GM18499 (cell line): ENCODE measurements around the gene LTK.

Experiments used
- ATAC-seq: cut with Tn5 transposase; IDR thresholded peaks from one replicate; pipeline ENCODE4 v1.9.1; 2021; ENCODE audit warnings: moderate number of reproducible peaks; ENCODE audit not compliant: insufficient read depth, unreplicated experiment

Gene LTK

DNA sequence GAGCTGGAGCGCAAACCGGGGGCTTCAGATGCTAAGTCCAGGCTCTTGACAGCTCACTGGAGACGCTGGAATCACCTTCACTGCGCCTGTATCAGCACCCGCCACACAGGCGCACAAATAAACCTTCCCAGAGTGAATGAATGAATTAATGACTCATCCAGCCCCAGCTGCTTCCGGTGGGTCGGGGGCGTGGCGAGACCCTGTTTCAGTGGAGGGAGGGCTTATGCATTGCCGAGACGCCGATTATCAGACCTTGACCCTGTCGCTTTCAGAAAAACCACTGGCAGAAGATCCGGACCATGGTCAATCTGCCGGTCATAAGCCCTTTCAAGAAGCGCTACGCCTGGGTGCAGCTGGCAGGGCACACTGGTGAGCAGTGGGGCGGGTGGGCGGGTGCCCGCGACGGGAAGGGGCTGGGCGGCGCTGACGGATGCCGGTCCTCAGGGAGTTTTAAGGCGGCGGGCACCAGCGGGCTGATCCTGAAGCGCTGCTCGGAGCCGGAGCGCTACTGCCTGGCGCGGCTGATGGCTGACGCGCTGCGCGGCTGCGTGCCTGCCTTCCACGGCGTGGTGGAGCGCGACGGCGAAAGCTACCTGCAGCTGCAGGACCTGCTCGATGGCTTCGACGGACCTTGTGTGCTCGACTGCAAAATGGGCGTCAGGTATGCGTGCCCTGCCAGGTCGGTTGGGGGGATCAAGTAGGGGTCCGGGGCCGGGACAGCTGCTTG lies 12.3 kb downstream of the LTK start:
- no peak for ATAC-seq

GRCh38 chr15:41499109-41499851 lies 14.3 kb downstream of the LTK start:
- no peak for ATAC-seq

- ATAC-seq: no peak
These were observed 15.0 kb downstream of the LTK start for GRCh38 chr15:41498657-41499056.

- ATAC-seq: no peak
These were observed 17.7 kb downstream of the LTK start for GRCh38 chr15:41495736-41496599.

GRCh38 chr15:41494922-41495735 lies 18.5 kb downstream of the LTK start:
- no peak for ATAC-seq

DNA sequence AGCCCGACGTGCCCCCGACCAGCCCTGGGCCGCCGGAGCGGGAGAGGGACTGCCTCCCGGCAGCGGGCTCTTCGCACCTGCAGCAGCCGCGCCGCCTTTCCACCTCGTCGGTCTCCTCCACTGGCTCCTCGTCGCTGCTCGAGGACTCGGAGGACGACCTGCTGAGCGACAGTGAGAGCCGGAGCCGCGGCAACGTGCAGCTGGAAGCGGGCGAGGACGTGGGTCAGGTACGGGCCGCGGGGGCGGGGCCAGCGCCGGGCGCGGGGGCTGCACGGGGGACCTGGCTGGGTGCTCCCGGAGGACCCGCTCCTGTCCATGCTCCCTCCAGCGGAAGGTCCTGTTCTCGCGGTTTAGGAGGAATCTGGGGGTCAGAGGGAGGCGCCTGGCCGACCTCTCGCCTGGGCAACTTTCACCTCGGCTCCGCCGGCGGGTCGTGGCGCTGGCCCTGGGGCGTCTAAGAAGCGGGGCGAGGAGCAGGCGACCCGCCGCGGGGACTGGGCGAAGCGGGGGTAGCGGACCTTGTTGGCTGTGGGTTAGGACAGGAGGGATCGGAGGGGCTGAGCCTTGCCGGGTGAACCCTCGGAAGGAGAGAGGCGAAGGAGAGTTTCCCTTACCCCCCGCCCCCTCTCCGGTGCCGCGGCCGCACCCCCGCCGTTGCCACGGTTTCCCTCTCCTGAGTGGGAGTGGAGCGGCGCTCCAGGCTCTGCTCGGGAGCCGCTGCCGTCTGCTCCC lies 19.3 kb downstream of the LTK start:
- no peak for ATAC-seq

DNA sequence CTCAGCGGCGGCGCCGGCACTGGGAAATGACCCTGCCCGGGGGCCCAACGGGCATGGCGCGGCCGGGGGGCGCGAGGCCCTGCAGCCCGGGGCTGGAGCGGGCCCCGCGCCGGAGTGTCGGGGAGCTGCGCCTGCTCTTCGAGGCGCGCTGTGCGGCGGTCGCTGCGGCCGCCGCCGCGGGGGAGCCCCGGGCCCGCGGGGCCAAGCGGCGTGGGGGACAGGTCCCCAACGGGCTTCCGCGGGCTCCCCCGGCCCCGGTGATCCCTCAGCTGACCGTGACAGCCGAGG lies 19.8 kb downstream of the LTK start:
- no peak for ATAC-seq

- peak; percentile 46 for ATAC-seq
These were observed 20.3 kb downstream of the LTK start, which contains the start of gene ITPKA for GRCh38 chr15:41493205-41493901. Gene ITPKA, plus strand, starts transcription at chr15:41493874. Its CDS starts 54 bp downstream, at chr15:41493928.

- ATAC-seq: no peak
These were observed 20.9 kb downstream of the LTK start for GRCh38 chr15:41492597-41493204.

GRCh38 chr15:41491889-41492288 lies 21.7 kb downstream of the LTK start:
- no peak for ATAC-seq

DNA sequence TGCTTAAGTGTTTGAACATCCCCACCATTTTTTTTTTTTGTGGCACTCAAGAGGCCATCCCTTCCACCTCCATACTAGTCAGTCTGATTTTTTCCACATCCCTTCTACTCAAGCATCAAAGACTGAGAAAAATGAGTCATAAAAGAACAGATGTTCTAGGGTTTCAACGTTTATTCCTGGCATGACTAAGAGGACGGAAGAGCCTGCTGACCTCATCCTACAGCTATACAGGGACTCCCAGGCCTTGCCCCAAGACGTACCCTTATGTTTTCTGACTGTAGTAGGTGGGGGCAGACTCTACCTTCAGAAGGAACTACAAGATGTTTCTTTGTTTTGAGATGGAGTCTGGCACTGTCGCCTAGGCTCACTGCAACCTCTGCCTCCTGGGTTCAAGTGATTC lies 23.3 kb downstream of the LTK start:
- no peak for ATAC-seq

- ATAC-seq: no peak
These were observed 24.0 kb downstream of the LTK start for GRCh38 chr15:41489641-41490040.

DNA sequence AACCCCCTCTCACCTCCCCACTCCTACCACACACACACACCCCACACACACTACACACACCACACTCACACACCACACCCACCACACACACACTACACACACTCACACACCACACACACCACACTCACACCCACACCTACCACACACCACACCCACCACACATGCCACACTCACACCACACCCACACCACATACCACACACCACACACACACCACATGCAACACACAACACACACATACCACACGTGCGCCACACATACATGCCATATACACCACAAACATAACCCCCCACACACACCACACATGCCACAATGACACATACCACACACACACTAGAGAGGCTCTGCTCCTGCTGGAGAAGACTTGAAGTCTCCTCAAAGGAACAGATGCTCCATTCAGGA lies 25.8 kb downstream of the LTK start:
- no peak for ATAC-seq

DNA sequence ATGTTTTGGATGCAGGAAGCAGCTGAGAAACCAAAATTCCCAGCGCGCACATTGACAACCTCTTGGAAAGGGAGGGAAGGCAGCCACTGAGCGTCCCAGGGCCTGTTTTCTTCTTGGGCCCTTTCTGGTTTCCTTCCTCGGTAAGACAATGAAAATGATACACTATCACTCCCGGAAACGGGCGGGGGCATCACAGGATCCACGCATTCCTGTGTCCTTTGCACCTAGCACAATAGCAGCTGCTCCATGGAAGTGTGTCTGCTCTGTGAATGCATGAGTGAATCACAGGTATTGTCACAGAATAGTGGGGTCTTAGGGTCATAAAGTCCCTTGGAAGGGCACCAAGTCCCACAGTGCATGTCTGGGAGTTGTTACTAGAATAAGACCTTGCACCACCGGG lies 26.2 kb downstream of the LTK start:
- no peak for ATAC-seq

GRCh38 chr15:41486286-41486685 lies 27.3 kb downstream of the LTK start:
- ATAC-seq: no peak

- no peak for ATAC-seq
These were observed 28.5 kb downstream of the LTK start for GRCh38 chr15:41484937-41485625.

GRCh38 chr15:41483519-41483918 lies 30.1 kb downstream of the LTK start:
- ATAC-seq: no peak

- peak; percentile 74 for ATAC-seq
These were observed 30.5 kb downstream of the LTK start for GRCh38 chr15:41483115-41483514.
